GM12872 (cell line): ENCODE results near the gene PGC.

Source experiments
- CTCF ChIP-seq: IDR thresholded peaks from 3 replicates; pipeline ENCODE4 v1.5.1; 2011; ENCODE audit warnings: low read depth, mild to moderate bottlenecking, low read length, moderate library complexity; ENCODE audit not compliant: insufficient read depth

The PGC gene

GRCh38 chr6:41740366-41741162 lies 6.6 kb downstream of the PGC start:
- no peak for TF ChIP-seq CTCF

- no peak for TF ChIP-seq CTCF
These were observed 8.2 kb downstream of the PGC start for GRCh38 chr6:41739041-41739440.

DNA sequence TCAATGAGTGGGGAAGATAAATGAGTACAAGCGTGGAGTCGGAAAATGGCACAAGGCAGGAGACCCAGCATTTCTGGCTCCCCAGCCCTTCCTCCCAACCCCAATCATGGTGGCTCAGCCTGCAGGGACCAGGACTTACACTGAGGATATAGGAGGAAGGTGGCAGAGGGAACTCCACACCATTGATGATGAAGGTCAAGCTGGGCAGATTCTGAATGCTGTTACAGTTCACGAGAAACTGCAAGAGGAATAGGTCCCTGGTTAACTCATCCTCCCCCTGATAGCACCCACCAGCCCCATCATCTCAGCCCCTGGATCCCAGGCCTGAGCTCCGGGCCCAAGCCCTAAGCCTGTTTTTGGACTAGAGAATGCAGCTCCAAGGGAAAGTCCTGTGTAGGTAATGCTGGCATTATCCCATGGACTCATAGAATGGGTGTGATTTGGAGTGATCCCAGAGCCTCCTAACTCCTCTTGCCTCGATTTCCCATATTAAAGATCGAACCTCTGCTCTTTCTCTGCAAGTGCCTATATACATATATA lies 9.5 kb downstream of the PGC start:
- TF ChIP-seq CTCF: no peak

DNA sequence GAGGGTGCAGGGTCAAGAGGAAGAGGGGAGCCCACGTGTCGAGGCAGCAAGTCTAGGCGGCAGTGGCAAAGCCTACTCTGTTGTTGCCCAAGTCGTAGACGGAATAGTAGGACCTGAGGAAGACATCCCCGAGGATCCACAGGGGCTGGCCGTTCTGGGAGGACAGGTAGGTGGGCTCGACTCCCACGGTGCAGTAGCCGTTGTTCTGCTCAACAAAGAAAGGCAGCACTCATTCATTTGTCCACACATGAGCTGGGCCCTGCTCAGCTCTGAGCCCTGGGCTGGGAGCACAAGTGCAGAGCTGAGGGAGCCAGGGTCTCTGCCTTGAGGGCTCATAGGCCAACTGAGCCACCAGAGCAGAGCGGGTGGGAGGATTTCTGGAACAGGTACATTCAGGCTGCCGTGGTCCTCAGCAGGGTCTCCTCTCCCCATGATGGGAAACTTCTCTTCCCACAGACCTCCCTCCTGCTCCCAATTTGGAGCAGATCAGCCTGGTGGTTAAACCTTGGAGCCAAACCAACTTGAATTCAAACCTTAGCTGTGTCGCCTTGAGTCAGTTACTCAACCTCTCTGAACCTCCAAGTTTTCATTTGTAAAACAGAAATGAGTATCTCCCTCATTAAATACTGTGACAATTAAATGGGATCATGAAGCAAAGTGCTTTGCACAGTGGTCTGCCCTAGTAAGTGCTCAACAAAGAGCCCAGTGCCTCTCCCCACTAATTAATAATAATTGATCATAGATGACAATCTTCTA lies 10.2 kb downstream of the PGC start:
- TF ChIP-seq CTCF: no peak

DNA sequence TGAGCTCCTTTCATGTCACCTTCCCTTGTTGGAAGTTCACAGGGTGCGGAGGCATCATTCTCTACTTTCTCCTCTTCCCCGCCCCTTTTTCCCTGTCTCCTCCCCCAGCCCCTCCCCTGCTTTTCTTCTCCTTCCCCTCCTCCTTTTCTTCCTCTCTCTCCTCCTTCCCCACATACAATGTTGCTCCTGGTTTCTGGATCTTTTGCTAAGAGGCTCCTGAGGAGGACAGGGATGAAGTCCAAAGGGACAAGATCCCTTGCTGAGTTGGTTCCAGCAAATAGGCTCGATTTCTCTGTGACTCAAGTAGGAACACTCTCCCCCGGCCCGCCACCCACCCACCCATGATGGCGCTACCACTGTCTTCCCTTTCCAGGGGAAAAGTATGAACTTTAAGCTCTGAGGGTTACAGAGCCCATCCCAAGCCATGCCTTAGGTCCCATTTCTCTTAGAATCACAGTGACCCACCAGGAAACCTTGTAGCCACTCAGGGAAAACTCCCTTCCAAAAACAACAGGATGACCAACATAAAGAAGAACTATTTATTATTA lies 10.9 kb downstream of the PGC start:
- no peak for TF ChIP-seq CTCF

DNA sequence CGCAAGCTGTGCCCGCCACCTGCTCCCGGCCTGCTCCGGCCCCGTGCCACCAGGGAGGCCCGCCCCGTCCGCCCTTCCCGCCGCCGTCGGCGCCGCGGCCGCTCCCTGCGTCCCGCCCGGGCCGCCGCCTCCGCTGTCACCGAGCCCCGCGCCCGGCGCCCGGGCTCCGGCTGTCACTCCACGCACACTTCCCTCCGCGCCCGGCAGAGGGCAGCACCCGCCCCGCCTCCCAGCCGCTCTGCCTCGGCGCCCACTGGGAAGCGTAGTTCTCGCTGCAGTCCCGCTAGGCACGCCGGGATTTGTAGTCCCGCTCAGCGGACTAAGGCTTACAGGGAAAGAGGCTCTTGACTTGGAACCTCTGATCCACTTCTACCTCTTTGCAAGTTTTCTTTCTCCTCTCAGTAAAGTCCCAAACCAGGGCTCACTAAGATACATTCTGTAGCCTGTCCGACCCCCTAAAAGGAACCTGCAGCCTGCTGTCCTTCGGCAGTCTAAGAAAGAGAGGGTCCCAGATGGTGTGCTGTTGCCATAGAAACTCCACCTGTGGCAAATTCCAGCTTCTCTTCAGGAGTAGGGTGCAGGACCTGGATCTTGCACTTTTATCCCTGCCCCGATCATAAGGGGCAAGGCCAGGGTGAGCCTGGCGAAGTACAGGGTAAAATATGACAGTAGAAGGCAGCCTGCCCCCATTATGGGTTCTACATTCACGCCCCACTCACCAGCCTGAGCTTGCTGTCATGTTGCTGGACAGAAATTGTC lies 11.6 kb downstream of the PGC start, which contains the start of gene TFEB:
TSS of gene TFEB (minus strand) at position 182 of the 759 bp plus-strand sequence. CDS start 44,395 bp downstream, outside the sequence.
- peak; percentile 82 for TF ChIP-seq CTCF
